CD14-positive monocyte (primary cell): ENCODE results near the gene DPPA5. TPM values are rescaled to one million over a fixed set of nuclear protein-coding genes. Genes with fewer than 3 reads are reported as not detected.

ENCODE experiments used
- DNase-seq, 3 donors: peaks; one replicate each; pipeline ENCODE4 v3.0.0-alpha.2; 2011 to 2022
- H2AFZ ChIP-seq: 2 replicates; pipeline ENCODE4 v1.6.0; 2012; ENCODE audit warnings: mild to moderate bottlenecking, low read depth, low read length, inconsistent platforms; ENCODE audit not compliant: insufficient read depth, poor library complexity, severe bottlenecking
- H3K27ac ChIP-seq, 2 donors: 1 replicate in 1 of 2; 2 replicates in 1 of 2; pipeline ENCODE4 v1.5.1; 2012 to 2013; ENCODE audit warnings: low read length in 2 of 2, control low read depth in 1 of 2, inconsistent platforms in 1 of 2, low read depth in 1 of 2, mild to moderate bottlenecking in 1 of 2
- H3K27me3 ChIP-seq, 2 donors: one replicate each; pipeline versions ENCODE4 v1.6.0 to v1.6.1; 2011 to 2013; ENCODE audit warnings: low read length in 2 of 2; ENCODE audit not compliant: control insufficient read depth in 2 of 2, insufficient read depth in 2 of 2
- H3K36me3 ChIP-seq, 2 donors: replicated peaks in 1 of 2; 1 replicate in 1 of 2; 2 replicates in 1 of 2; pipeline versions ENCODE4 v1.5.1 to v1.6.1; 2012 to 2013; ENCODE audit warnings: low read length in 2 of 2, control low read depth in 1 of 2, inconsistent platforms in 1 of 2, mild to moderate bottlenecking in 1 of 2; ENCODE audit not compliant: insufficient read depth in 2 of 2, control insufficient read depth in 1 of 2
- H3K4me1 ChIP-seq, 2 donors: 1 replicate in 1 of 2; 2 replicates in 1 of 2; pipeline versions ENCODE4 v1.5.1 to v1.6.1; 2012 to 2013; ENCODE audit warnings: low read length in 2 of 2, control low read depth in 1 of 2, inconsistent platforms in 1 of 2, mild to moderate bottlenecking in 1 of 2, moderate library complexity in 1 of 2; ENCODE audit not compliant: insufficient read depth in 2 of 2, control insufficient read depth in 1 of 2
- H3K4me2 ChIP-seq: replicated peaks from 2 replicates; pipeline ENCODE3; 2012; ENCODE audit warnings: low read length, moderate library complexity, mild to moderate bottlenecking; ENCODE audit not compliant: poor library complexity, severe bottlenecking; ENCODE audit errors: extremely low read depth
- H3K4me3 ChIP-seq, 3 experiments: fragments of 200-600 bp in 1 of 3; sonication (generic) in 1 of 3; replicated peaks in 1 of 3; 1 replicate in 2 of 3; 2 replicates in 1 of 3; pipeline ENCODE4 v1.5.1; 2011 to 2013; ENCODE audit warnings: low read length in 3 of 3, mild to moderate bottlenecking in 3 of 3, control low read depth in 2 of 3, low read depth in 2 of 3, inconsistent platforms in 1 of 3, moderate library complexity in 1 of 3
- H3K79me2 ChIP-seq: 2 replicates; pipeline ENCODE4 v1.6.0; 2012; ENCODE audit warnings: mild to moderate bottlenecking, control low read depth, inconsistent platforms, low read length, moderate library complexity; ENCODE audit not compliant: insufficient read depth
- H3K9ac ChIP-seq: 2 replicates; pipeline ENCODE4 v1.6.0; 2017; ENCODE audit warnings: low read length, mild to moderate bottlenecking; ENCODE audit not compliant: insufficient read depth, poor library complexity, severe bottlenecking
- H3K9me3 ChIP-seq, 2 donors: replicated peaks in 1 of 2; 1 replicate in 1 of 2; 2 replicates in 1 of 2; pipeline versions ENCODE4 v1.5.1 to v1.6.1; 2012 to 2013; ENCODE audit warnings: low read length in 2 of 2, control low read depth in 1 of 2; ENCODE audit not compliant: control insufficient read depth in 1 of 2, insufficient read depth in 1 of 2
- H4K20me1 ChIP-seq: 2 replicates; pipeline ENCODE4 v1.6.0; 2012; ENCODE audit warnings: mild to moderate bottlenecking, low read length, control low read depth, moderate library complexity; ENCODE audit not compliant: insufficient read depth
- H3K27ac Mint-ChIP-seq, 7 donors: one replicate each; pipeline ENCODE4 v1.8.0; 2020; ENCODE audit warnings: mild to moderate bottlenecking in 7 of 7, mixed read lengths in 7 of 7, moderate library complexity in 6 of 7, inconsistent platforms in 2 of 7
- H3K27me3 Mint-ChIP-seq, 3 donors: one replicate each; pipeline ENCODE4 v1.8.0; 2021 to 2022; ENCODE audit warnings: low read depth in 3 of 3, mild to moderate bottlenecking in 3 of 3, mixed read lengths in 3 of 3, moderate library complexity in 3 of 3, inconsistent platforms in 1 of 3
- H3K36me3 Mint-ChIP-seq, 2 donors: one replicate each; pipeline ENCODE4 v1.8.0; 2020; ENCODE audit warnings: mixed read lengths in 2 of 2, inconsistent platforms in 1 of 2, mild to moderate bottlenecking in 1 of 2
- H3K4me1 Mint-ChIP-seq: one replicate; pipeline ENCODE4 v1.8.0; 2020; ENCODE audit warnings: mild to moderate bottlenecking, mixed read lengths
- H3K4me3 Mint-ChIP-seq, 2 donors: one replicate each; pipeline ENCODE4 v1.8.0; 2020; ENCODE audit warnings: mild to moderate bottlenecking in 2 of 2, mixed read lengths in 2 of 2, moderate library complexity in 1 of 2
- H3K9me3 Mint-ChIP-seq, 7 donors: one replicate each; pipeline ENCODE4 v1.8.0; 2020 to 2022; ENCODE audit warnings: mixed read lengths in 7 of 7, mild to moderate bottlenecking in 6 of 7, moderate library complexity in 6 of 7, inconsistent platforms in 2 of 7
- WGBS: methylation state at CpG from one replicate; pipeline ENCODE4 v1.1.5; 2013; ENCODE audit warnings: missing lambda C conversion rate; ENCODE audit not compliant: insufficient coverage; 5-methylcytosine and 5-hydroxymethylcytosine counted together
- intact Hi-C, 2 donors: fragments of 100-400 bp; cut with micrococcal nuclease; formaldehyde crosslinking; loops; one replicate each; pipeline versions ENCODE4 v1.15.0 to v1.15.1; 2023
- polyA plus RNA-seq, 3 donors: library from polyadenylated mRNA; depleted of rRNA in 1 of 3; unstranded in 2 of 3; stranded (reverse) in 1 of 3; fragments of 300-500 nt in 2 of 3; fragments of >200 nt in 1 of 3; fragmentation: Illumina TruSeq in 2 of 3; gene quantifications; 1 replicate in 2 of 3; 2 replicates in 1 of 3; pipeline ENCODE4 v1.2.3, GENCODE V29; 2012 to 2021
- TF ChIP-seq, protein P1 (sequence below): fragments of 200-600 bp; IDR thresholded peaks from one replicate; pipeline ENCODE4 v1.8.0; 2022; ENCODE audit warnings: antibody characterized with exemption, mild to moderate bottlenecking

DPPA5 gene
- polyA plus RNA-seq, 3 donors = not detected

DNA sequence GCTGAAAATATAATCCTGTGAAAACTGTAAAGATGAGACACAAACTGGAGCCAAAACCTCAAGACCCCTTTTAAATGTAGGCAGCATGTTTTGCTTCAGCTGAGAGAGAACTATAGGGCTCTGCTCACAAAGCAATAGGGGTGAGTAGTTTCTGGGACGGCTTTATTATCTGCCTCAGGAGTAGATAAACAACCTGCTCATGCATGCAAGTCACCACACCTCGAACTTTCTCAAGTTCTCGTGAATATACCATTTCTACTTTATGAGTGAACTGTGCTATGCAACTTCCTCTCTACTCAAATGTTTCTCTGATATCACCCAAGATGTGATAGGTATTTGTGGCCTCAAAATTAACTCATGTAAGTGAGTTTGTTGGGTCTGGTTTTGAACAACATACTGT, 23.1 kb upstream of the DPPA5 start:
- H3K27me3 Mint-ChIP-seq = peaks cover 0 to 2% (median 0%) of the 10 kb centered on the region in 3 donors
- Histone ChIP-seq H3K36me3 (no peaks in the 10 kb centered on the region), H3K27ac (no peak overlapping the region), H3K27me3 (no peaks in the 10 kb centered on the region), H2AFZ (no peak overlapping the region), H3K9me3 (peaks cover 3 to 7% of the 10 kb centered on the region in 2 donors), H3K4me3 (no peak overlapping the region), H3K79me2 (no peaks in the 10 kb centered on the region), H3K4me1 (no peaks in the 10 kb centered on the region), H3K4me2 (no peak overlapping the region), H3K9ac (no peak overlapping the region), H4K20me1 (no peaks in the 10 kb centered on the region)
- H3K4me1 Mint-ChIP-seq = no peaks in the 10 kb centered on the region
- H3K4me3 Mint-ChIP-seq = no peak overlapping the region
- no peak for DNase-seq
- H3K27ac Mint-ChIP-seq = no peak overlapping the region
- intact Hi-C loops = no loop called here
- no CpG with 5 or more reads among the region's 3 CpGs for WGBS
- H3K36me3 Mint-ChIP-seq = no peaks in the 10 kb centered on the region
- H3K9me3 Mint-ChIP-seq = peaks cover 2 to 8% (median 5%) of the 10 kb centered on the region in 7 donors
- TF ChIP-seq, protein P1, sequence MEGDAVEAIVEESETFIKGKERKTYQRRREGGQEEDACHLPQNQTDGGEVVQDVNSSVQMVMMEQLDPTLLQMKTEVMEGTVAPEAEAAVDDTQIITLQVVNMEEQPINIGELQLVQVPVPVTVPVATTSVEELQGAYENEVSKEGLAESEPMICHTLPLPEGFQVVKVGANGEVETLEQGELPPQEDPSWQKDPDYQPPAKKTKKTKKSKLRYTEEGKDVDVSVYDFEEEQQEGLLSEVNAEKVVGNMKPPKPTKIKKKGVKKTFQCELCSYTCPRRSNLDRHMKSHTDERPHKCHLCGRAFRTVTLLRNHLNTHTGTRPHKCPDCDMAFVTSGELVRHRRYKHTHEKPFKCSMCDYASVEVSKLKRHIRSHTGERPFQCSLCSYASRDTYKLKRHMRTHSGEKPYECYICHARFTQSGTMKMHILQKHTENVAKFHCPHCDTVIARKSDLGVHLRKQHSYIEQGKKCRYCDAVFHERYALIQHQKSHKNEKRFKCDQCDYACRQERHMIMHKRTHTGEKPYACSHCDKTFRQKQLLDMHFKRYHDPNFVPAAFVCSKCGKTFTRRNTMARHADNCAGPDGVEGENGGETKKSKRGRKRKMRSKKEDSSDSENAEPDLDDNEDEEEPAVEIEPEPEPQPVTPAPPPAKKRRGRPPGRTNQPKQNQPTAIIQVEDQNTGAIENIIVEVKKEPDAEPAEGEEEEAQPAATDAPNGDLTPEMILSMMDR = no peak

DNA sequence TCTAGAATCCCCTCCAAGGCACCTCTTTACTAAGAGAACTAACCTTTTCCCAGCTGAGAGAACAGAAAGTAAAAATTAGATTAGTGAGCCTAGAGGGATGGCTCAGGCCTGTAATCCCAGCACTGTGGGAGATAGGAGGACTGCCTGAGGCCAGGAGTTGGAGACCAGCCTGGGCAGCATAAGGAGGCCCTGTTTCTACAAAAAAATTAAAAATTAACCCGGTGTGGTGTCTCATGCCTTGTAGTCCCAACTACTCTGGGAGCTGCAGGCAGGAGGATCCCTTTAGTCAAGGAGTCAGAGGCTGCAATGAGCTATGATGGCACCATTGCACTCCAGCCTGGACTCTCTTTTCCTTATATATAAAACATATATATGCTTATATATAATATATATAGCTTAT, 21.1 kb upstream of the DPPA5 start:
- H3K4me2 ChIP-seq = no peak overlapping the region
- H3K36me3 ChIP-seq = no peaks in the 10 kb centered on the region
- 100% methylated on average over 1 of the region's 1 CpG for WGBS
- H3K4me3 Mint-ChIP-seq = no peak overlapping the region
- H3K27ac ChIP-seq = no peak overlapping the region
- H3K36me3 Mint-ChIP-seq = no peaks in the 10 kb centered on the region
- no peaks in the 10 kb centered on the region for H3K4me1 ChIP-seq
- no peak overlapping the region for H3K27ac Mint-ChIP-seq
- peaks cover 0 to 1% (median 1%) of the 10 kb centered on the region in 3 donors for H3K27me3 Mint-ChIP-seq
- no peak for DNase-seq
- no peak overlapping the region for H3K9ac ChIP-seq
- no peaks in the 10 kb centered on the region for H3K27me3 ChIP-seq
- peaks cover 2 to 24% (median 16%) of the 10 kb centered on the region in 7 donors for H3K9me3 Mint-ChIP-seq
- no peak overlapping the region for H2AFZ ChIP-seq
- H3K4me1 Mint-ChIP-seq = no peaks in the 10 kb centered on the region
- no peak overlapping the region for H3K4me3 ChIP-seq
- H3K9me3 ChIP-seq = peaks cover 9 to 23% of the 10 kb centered on the region in 2 donors
- TF ChIP-seq, protein P1 = no peak
- no peaks in the 10 kb centered on the region for H3K79me2 ChIP-seq
- intact Hi-C loops = no loop called here
- no peaks in the 10 kb centered on the region for H4K20me1 ChIP-seq
